ENCODE data around the gene PCNX2. TPM values are rescaled to one million over a fixed set of nuclear protein-coding genes. Genes with fewer than 3 reads are reported as not detected.

PCNX2 gene
- total and polyA plus RNA-seq, 7 donors = 1.8 to 13.8 (median 5.1) TPM

DNA sequence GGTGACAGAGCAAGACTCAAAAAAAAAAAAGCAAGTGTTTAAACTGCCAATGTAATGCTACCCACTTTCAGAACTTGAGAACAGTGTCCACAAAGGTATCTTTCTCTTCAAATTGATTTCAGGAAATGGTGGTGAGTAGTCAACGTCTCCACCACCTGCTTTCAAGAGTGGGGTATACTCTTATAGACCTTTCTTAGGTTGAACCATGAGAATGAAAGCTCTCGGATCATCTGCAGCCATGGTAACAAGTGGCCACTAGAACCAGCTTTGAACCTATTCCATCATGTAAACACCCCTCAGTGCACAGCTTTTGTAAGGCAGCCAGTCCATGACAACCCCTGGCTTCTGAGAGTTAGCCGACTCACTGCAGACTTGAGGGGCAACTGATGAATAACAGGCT, 237.7 kb downstream of the PCNX2 start:
- DNase-seq = no peak

DNA sequence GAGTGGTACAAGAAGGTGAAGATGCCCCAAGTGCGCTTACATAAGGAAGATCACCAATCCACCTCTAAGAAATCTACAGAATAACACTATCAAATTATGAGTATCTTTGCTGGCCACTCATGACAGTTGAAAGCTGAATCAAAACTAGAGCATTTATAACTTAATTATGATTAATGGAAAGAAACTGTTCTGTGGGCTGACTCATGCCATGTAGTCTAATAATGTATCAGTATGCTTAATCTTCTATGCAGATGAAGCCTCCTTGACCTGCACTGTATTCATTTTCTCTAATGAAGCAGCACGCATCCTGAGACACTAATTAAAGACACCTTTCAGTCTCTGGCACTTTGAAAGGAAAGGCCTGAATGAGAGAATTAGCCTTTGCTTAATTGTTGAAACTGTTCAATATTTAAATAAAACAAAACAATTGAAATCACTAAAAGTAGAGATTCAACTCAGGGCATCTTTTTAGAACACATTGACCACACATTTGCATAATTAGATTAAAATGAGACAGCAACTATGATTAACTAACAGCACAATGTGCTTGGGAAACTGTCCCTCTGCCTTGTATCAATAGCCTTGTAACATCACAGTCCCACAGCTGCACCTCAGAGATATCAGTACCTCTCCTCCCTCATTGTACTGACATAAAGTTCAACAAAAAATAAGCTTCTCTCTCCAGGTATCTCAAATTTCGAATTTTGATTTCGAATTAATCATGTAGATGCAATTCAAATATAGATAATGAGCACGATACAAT, 239.5 kb downstream of the PCNX2 start:
- 93 to 94% methylated on average over 5 of the region's 5 CpGs for WGBS, 2 donors
- intact Hi-C loops (cut with DNase I) = no loop called here
- H3K4me3 ChIP-seq = no peak overlapping the region
- H3K27ac ChIP-seq = no peak overlapping the region
- H3K4me1 ChIP-seq = no peaks in the 10 kb centered on the region
- no peaks in the 10 kb centered on the region for H3K9me3 ChIP-seq
- H3K36me3 ChIP-seq = no peaks in the 10 kb centered on the region
- TF ChIP-seq EP300 (IDR thresholded peaks at IDR 0.05) (no peak), POLR2AphosphoS5 (IDR thresholded peaks at IDR 0.05) (no peak), POLR2A (IDR thresholded peaks at IDR 0.05) (no peak), CTCF (IDR thresholded peaks at IDR 0.05) (no peak)
- DNase-seq = no peak
- no peaks in the 10 kb centered on the region for H3K27me3 ChIP-seq

More for the DNA sequence above, 237.7 kb downstream of the PCNX2 start:
- no peaks in the 10 kb centered on the region for H3K27me3 ChIP-seq
- intact Hi-C loops (cut with DNase I) = no loop called here
- H3K9me3 ChIP-seq = no peaks in the 10 kb centered on the region
- no peak overlapping the region for H3K27ac ChIP-seq
- H3K36me3 ChIP-seq = no peaks in the 10 kb centered on the region
- WGBS, 2 donors = 92 to 93% methylated on average over 3 of the region's 3 CpGs
- no peaks in the 10 kb centered on the region for H3K4me1 ChIP-seq
- no peak overlapping the region for H3K4me3 ChIP-seq
- TF ChIP-seq EP300 (IDR thresholded peaks at IDR 0.05) (no peak), POLR2AphosphoS5 (IDR thresholded peaks at IDR 0.05) (no peak), POLR2A (IDR thresholded peaks at IDR 0.05) (no peak), CTCF (IDR thresholded peaks at IDR 0.05) (no peak)

DNA sequence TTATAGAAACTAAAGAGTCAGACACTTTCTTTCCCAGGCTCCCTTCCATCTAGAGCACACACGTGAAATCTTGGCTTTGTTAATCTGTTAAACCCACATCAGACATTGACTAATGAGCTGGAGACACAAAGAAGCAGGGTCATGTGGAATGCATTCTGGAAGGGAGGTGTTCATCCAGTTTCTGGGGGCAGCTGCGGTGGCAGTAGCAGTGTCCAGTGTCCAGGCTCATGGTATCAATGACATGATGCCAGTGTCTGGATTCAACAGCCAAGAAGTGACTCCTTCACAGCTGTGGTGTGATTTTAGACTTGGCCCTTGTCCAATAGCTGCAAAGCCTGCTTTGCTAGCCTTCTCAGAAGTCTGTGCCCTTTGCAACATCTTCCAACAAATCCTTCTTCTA, 249.9 kb downstream of the PCNX2 start:
- WGBS, 2 donors = 89% methylated on average over 2 of the region's 2 CpGs
- TF ChIP-seq CTCF (IDR thresholded peaks at IDR 0.05) = no peak
- no peak for TF ChIP-seq EP300 (IDR thresholded peaks at IDR 0.05)
- no peak for TF ChIP-seq POLR2AphosphoS5 (IDR thresholded peaks at IDR 0.05)
- no peak for TF ChIP-seq POLR2A (IDR thresholded peaks at IDR 0.05)

GRCh38 chr1:233042834-233043233, 252.7 kb downstream of the PCNX2 start:
- intact Hi-C loops (cut with DNase I) = no loop called here
- TF ChIP-seq CTCF (IDR thresholded peaks at IDR 0.05) = no peak
- TF ChIP-seq POLR2A (IDR thresholded peaks at IDR 0.05) = no peak
- no peak for TF ChIP-seq POLR2AphosphoS5 (IDR thresholded peaks at IDR 0.05)
- no peak for TF ChIP-seq EP300 (IDR thresholded peaks at IDR 0.05)
- 89 to 95% methylated on average over 3 of the region's 3 CpGs for WGBS, 2 donors
- Histone ChIP-seq H3K4me3 (no peak overlapping the region), H3K9me3 (no peaks in the 10 kb centered on the region), H3K27ac (no peak overlapping the region), H3K36me3 (no peaks in the 10 kb centered on the region), H3K27me3 (no peaks in the 10 kb centered on the region), H3K4me1 (no peaks in the 10 kb centered on the region)
- no peak for DNase-seq

More for the DNA sequence above, 249.9 kb downstream of the PCNX2 start:
- H3K27ac ChIP-seq = no peak overlapping the region
- H3K27me3 ChIP-seq = no peaks in the 10 kb centered on the region
- DNase-seq = no peak
- H3K4me3 ChIP-seq = no peak overlapping the region
- H3K9me3 ChIP-seq = peaks cover 0 to 3% (median under 1%) of the 10 kb centered on the region in 4 donors
- no peaks in the 10 kb centered on the region for H3K4me1 ChIP-seq
- H3K36me3 ChIP-seq = no peaks in the 10 kb centered on the region
- intact Hi-C loops (cut with DNase I) = no loop called here

Measured in sigmoid colon (tissue), 7 donors.